ENCODE results near the gene CRB3. TPM values are rescaled to one million over a fixed set of nuclear protein-coding genes. Genes with fewer than 3 reads are reported as not detected.

CRB3 gene
- total and polyA plus RNA-seq, 2 donors (not counting 1 experiment from before 2014, with no cell fraction given): 0.17 TPM; not detected in 1

GRCh38 chr19:6442087-6442688 is 21.9 kb upstream of the CRB3 start:
- H3K36me3 ChIP-seq (ENCODE audit: control insufficient read depth, insufficient read depth, low read length): no peaks in the 10 kb centered on the region
- H3K9ac ChIP-seq (ENCODE audit: insufficient read depth, low read length): no peak overlapping the region
- DNase-seq (ENCODE audit: low read depth in 2 of 2): no peak
- no peaks in the 10 kb centered on the region for H4K20me1 ChIP-seq (ENCODE audit: control insufficient read depth, extremely low read depth, insufficient read depth, low read length)
- H3K27ac ChIP-seq (ENCODE audit: insufficient read depth, low read length): no peak overlapping the region
- no peak overlapping the region for H2AFZ ChIP-seq (ENCODE audit: low read length)
- no peaks in the 10 kb centered on the region for H3K4me1 ChIP-seq (ENCODE audit: control insufficient read depth, extremely low read depth, insufficient read depth, low read length)
- TF ChIP-seq EZH2 (IDR thresholded peaks at IDR 0.05; ENCODE audit: low read length, missing control alignments): no peak
- TF ChIP-seq, protein P1, sequence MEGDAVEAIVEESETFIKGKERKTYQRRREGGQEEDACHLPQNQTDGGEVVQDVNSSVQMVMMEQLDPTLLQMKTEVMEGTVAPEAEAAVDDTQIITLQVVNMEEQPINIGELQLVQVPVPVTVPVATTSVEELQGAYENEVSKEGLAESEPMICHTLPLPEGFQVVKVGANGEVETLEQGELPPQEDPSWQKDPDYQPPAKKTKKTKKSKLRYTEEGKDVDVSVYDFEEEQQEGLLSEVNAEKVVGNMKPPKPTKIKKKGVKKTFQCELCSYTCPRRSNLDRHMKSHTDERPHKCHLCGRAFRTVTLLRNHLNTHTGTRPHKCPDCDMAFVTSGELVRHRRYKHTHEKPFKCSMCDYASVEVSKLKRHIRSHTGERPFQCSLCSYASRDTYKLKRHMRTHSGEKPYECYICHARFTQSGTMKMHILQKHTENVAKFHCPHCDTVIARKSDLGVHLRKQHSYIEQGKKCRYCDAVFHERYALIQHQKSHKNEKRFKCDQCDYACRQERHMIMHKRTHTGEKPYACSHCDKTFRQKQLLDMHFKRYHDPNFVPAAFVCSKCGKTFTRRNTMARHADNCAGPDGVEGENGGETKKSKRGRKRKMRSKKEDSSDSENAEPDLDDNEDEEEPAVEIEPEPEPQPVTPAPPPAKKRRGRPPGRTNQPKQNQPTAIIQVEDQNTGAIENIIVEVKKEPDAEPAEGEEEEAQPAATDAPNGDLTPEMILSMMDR (conservative IDR thresholded peaks at IDR 0.05 in 1 of 2, IDR thresholded peaks at IDR 0.05 in 1 of 2; ENCODE audit: low read depth in 1 of 2, low read length in 2 of 2): no peak
- H3K27me3 ChIP-seq (ENCODE audit: control insufficient read depth, insufficient read depth, low read length): no peaks in the 10 kb centered on the region
- H3K4me2 ChIP-seq (ENCODE audit: extremely low read depth, insufficient read depth, low read length): no peak overlapping the region
- no peaks in the 10 kb centered on the region for H3K9me3 ChIP-seq (ENCODE audit: control insufficient read depth, insufficient read depth, low read depth, low read length)
- H3K4me3 ChIP-seq (replicated peaks in 1 of 4; ENCODE audit: control extremely low read depth in 1 of 4, insufficient read depth in 1 of 4, low read depth in 3 of 4, low read length in 4 of 4): no peak overlapping the region
- no peaks in the 10 kb centered on the region for H3K79me2 ChIP-seq (ENCODE audit: control insufficient read depth, insufficient read depth, low read length)

DNA sequence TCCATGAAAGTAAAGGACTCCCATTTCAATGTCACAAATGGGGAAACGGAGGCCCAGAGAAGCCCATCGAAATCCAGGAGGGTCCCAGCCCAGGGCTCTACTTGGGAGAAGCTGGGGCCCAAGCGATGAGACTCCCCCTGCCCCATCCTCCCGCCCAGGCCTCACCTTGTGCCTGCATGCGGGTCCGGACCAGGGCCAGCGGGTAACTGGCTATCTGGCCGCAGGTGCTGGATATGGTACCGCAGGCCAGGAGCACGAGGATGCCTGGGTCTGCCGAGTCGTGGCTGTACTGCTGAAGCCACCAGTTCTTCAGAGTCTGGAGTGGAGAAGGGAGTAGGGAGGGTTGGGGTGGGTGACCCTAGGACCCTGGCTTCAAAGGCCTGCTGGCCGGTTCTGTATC is 20.1 kb upstream of the CRB3 start:
- Histone ChIP-seq H3K27ac (ENCODE audit: insufficient read depth, low read length) (no peak overlapping the region), H3K27me3 (ENCODE audit: control insufficient read depth, insufficient read depth, low read length) (no peaks in the 10 kb centered on the region), H3K36me3 (ENCODE audit: control insufficient read depth, insufficient read depth, low read length) (no peaks in the 10 kb centered on the region), H4K20me1 (ENCODE audit: control insufficient read depth, extremely low read depth, insufficient read depth, low read length) (no peaks in the 10 kb centered on the region), H3K79me2 (ENCODE audit: control insufficient read depth, insufficient read depth, low read length) (no peaks in the 10 kb centered on the region), H2AFZ (ENCODE audit: low read length) (no peak overlapping the region), H3K4me1 (ENCODE audit: control insufficient read depth, extremely low read depth, insufficient read depth, low read length) (no peaks in the 10 kb centered on the region), H3K4me3 (replicated peaks in 1 of 4; ENCODE audit: control extremely low read depth in 1 of 4, insufficient read depth in 1 of 4, low read depth in 3 of 4, low read length in 4 of 4) (no peak overlapping the region), H3K9ac (ENCODE audit: insufficient read depth, low read length) (no peak overlapping the region), H3K4me2 (ENCODE audit: extremely low read depth, insufficient read depth, low read length) (no peak overlapping the region), H3K9me3 (ENCODE audit: control insufficient read depth, insufficient read depth, low read depth, low read length) (no peaks in the 10 kb centered on the region)
- TF ChIP-seq EZH2 (IDR thresholded peaks at IDR 0.05; ENCODE audit: low read length, missing control alignments): no peak
- TF ChIP-seq, protein P1 (conservative IDR thresholded peaks at IDR 0.05 in 1 of 2, IDR thresholded peaks at IDR 0.05 in 1 of 2; ENCODE audit: low read depth in 1 of 2, low read length in 2 of 2): no peak
- DNase-seq (ENCODE audit: low read depth in 2 of 2): no peak

GRCh38 chr19:6446452-6446851 is 17.6 kb upstream of the CRB3 start:
- Histone ChIP-seq H3K9ac (ENCODE audit: insufficient read depth, low read length) (no peak overlapping the region), H3K27me3 (ENCODE audit: control insufficient read depth, insufficient read depth, low read length) (no peaks in the 10 kb centered on the region), H3K4me3 (replicated peaks in 1 of 4; ENCODE audit: control extremely low read depth in 1 of 4, insufficient read depth in 1 of 4, low read depth in 3 of 4, low read length in 4 of 4) (no peak overlapping the region), H3K36me3 (ENCODE audit: control insufficient read depth, insufficient read depth, low read length) (no peaks in the 10 kb centered on the region), H3K79me2 (ENCODE audit: control insufficient read depth, insufficient read depth, low read length) (no peaks in the 10 kb centered on the region), H3K4me2 (ENCODE audit: extremely low read depth, insufficient read depth, low read length) (no peak overlapping the region), H3K9me3 (ENCODE audit: control insufficient read depth, insufficient read depth, low read depth, low read length) (no peaks in the 10 kb centered on the region), H4K20me1 (ENCODE audit: control insufficient read depth, extremely low read depth, insufficient read depth, low read length) (no peaks in the 10 kb centered on the region), H2AFZ (ENCODE audit: low read length) (no peak overlapping the region), H3K27ac (ENCODE audit: insufficient read depth, low read length) (no peak overlapping the region), H3K4me1 (ENCODE audit: control insufficient read depth, extremely low read depth, insufficient read depth, low read length) (no peaks in the 10 kb centered on the region)
- TF ChIP-seq EZH2 (IDR thresholded peaks at IDR 0.05; ENCODE audit: low read length, missing control alignments): no peak
- TF ChIP-seq, protein P1 (conservative IDR thresholded peaks at IDR 0.05 in 1 of 2, IDR thresholded peaks at IDR 0.05 in 1 of 2; ENCODE audit: low read depth in 1 of 2, low read length in 2 of 2): no peak
- no peak for DNase-seq (ENCODE audit: low read depth in 2 of 2)
